BE2C (cell line): Measurements from ENCODE around the gene ZBED2.
A peak's percentile ranks its signal among the peaks of the same experiment; 100 is the strongest.

Experiments used
- DNase-seq: peaks from one replicate; pipeline ENCODE4 v3.0.0-alpha.2; 2020
- H3K27me3 ChIP-seq: fragments of 250-450 bp; sonication (Bioruptor Pico); 2 replicates; pipeline ENCODE4 v1.5.1; 2020; ENCODE audit warnings: mild to moderate bottlenecking
- H3K36me3 ChIP-seq: fragments of 250-450 bp; sonication (Bioruptor Pico); 2 replicates; pipeline ENCODE4 v1.5.1; 2020; ENCODE audit warnings: mild to moderate bottlenecking
- H3K4me1 ChIP-seq: fragments of 250-450 bp; sonication (Bioruptor Pico); 2 replicates; pipeline ENCODE4 v1.5.1; 2020
- H3K4me3 ChIP-seq: 2 replicates; pipeline ENCODE4 v1.5.1; 2011; ENCODE audit warnings: low read depth, low read length
- H3K9me3 ChIP-seq: fragments of 250-450 bp; sonication (Bioruptor Pico); 2 replicates; pipeline ENCODE4 v1.5.1; 2020
- TF ChIP-seq, protein P1 (sequence below): IDR thresholded peaks from 2 replicates; pipeline ENCODE4 v1.5.1; 2012; ENCODE audit warnings: mild to moderate bottlenecking, low read depth, low read length

ZBED2 gene

DNA sequence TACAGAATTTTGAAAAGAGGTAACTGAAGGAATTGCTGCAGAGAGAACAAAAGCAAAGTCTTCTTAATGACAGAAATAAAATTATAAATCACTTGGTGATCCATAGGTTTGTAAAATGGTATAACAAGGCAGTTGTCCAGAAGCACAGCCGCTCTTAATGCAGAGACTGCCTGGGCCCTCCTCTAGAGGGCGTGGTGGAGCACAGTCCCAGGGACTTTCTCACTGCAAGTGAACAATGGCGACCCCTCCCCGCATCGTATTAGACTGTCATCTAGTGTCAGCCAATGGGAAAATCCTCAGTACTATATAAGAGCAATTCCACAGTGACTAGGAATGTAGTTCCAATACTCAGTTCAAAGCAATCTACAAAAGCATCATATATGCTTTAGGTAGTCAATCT is 26.4 kb upstream of the ZBED2 start:
- peak; percentile 78 for DNase-seq
- Histone ChIP-seq H3K4me3 (no peak overlapping the region), H3K4me1 (no peaks in the 10 kb centered on the region), H3K27me3 (peaks cover 5% of the 10 kb centered on the region), H3K36me3 (no peaks in the 10 kb centered on the region), H3K9me3 (no peaks in the 10 kb centered on the region)
- TF ChIP-seq, protein P1, sequence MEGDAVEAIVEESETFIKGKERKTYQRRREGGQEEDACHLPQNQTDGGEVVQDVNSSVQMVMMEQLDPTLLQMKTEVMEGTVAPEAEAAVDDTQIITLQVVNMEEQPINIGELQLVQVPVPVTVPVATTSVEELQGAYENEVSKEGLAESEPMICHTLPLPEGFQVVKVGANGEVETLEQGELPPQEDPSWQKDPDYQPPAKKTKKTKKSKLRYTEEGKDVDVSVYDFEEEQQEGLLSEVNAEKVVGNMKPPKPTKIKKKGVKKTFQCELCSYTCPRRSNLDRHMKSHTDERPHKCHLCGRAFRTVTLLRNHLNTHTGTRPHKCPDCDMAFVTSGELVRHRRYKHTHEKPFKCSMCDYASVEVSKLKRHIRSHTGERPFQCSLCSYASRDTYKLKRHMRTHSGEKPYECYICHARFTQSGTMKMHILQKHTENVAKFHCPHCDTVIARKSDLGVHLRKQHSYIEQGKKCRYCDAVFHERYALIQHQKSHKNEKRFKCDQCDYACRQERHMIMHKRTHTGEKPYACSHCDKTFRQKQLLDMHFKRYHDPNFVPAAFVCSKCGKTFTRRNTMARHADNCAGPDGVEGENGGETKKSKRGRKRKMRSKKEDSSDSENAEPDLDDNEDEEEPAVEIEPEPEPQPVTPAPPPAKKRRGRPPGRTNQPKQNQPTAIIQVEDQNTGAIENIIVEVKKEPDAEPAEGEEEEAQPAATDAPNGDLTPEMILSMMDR: peak; percentile 82

DNA sequence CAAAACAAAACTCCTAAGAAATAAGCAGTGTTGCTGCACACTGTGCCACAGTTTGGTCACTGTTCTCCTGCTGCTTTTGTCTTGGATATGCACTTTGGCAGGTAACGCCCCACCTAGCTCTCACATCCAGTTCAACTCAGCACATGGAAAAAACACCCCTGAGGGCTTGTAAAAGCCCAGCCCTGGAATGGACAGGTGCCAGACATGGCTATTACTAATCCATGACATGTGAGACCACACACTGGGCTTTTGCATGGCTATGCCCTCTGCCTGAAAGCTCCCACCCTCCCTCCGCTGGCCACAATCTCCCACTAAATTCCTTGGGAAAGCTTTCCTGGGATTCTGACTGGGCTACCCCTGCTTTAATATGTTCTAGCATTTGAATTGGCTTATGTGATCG is 24.7 kb upstream of the ZBED2 start:
- Histone ChIP-seq H3K4me1 (no peaks in the 10 kb centered on the region), H3K27me3 (peaks cover 8% of the 10 kb centered on the region), H3K9me3 (no peaks in the 10 kb centered on the region), H3K36me3 (no peaks in the 10 kb centered on the region), H3K4me3 (no peak overlapping the region)
- no peak for DNase-seq
- TF ChIP-seq, protein P1: no peak

DNA sequence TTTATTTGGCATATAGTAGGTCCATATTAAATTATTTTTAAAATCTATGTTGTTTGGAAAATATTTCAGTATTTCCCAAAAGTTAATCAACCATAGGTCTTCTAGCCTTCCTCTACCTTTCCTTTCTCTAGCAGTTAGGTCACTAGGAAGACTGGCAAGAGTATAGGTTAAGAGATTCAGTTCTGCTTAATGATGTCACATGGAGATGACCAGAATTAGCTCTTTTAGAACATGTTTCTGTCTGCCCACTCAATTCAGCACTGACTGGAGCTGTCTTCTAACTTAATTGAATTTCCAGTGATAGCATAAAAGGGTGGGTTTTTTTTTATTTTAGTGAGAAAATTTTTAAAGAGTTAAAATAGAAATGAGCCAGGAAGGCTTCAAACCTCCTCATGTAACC is 23.8 kb upstream of the ZBED2 start:
- H3K9me3 ChIP-seq: no peaks in the 10 kb centered on the region
- H3K4me1 ChIP-seq: no peaks in the 10 kb centered on the region
- H3K36me3 ChIP-seq: no peaks in the 10 kb centered on the region
- TF ChIP-seq, protein P1: no peak
- H3K27me3 ChIP-seq: peaks cover 3% of the 10 kb centered on the region; the same call in 1 of the 2 replicates
- no peak for DNase-seq
- no peak overlapping the region for H3K4me3 ChIP-seq

DNA sequence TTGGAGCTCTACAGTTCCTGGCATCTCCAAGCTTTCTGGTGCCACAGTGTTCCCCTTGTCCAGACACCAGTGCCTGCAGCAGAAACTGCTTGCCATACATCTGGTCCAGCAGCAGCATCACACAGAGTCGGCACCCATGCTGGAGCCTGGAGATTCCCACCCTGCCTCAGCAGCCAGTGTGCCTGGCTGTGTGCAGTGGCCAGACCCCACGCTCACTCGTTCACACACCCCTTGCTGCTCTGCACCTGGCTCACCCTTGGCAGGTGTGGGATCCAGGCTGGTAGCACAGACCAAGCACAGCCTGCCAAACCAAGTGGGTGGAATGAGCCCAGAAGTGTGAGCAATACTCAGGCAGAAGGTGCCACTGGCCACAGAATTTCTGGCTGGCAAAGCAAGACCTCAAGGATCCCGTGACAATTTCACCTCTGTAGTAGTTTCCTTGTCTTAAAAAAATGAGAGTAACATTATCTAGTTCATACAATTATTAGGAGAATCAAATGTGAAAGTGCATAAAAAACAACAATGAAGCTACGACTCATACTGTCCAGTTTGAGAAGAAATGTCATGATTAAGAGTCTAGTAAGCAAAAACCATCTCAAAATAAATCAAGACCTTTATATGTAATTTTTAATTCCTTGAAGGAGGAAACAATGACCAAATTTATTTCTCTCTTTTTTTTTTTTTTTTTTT is 22.9 kb upstream of the ZBED2 start:
- no peak overlapping the region for H3K4me3 ChIP-seq
- TF ChIP-seq, protein P1: no peak
- no peaks in the 10 kb centered on the region for H3K9me3 ChIP-seq
- H3K4me1 ChIP-seq: no peaks in the 10 kb centered on the region
- no peak for DNase-seq
- H3K36me3 ChIP-seq: no peaks in the 10 kb centered on the region
- peaks cover 3% of the 10 kb centered on the region; the same call in 1 of the 2 replicates for H3K27me3 ChIP-seq

DNA sequence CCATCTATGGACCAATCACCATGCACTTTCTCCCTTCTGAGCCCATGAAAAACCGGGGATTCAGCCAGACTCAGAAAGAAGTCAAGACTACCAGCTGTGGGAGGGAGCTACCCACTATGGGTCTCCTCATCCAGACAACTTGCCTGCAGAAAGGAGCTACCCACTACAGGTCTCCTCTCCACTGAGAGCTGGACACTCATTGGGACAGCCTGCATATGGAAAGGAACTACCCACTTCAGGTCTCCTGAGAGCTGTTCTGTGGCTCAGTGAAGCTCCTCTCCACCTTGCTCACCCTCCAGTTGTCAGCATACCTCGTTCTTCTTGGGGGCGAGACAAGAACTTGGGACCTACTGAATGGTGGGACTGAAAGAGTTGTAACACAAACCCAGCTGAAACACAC is 22.3 kb upstream of the ZBED2 start:
- Histone ChIP-seq H3K4me3 (no peak overlapping the region), H3K36me3 (no peaks in the 10 kb centered on the region), H3K4me1 (no peaks in the 10 kb centered on the region), H3K9me3 (no peaks in the 10 kb centered on the region), H3K27me3 (peaks cover 3% of the 10 kb centered on the region; the same call in 1 of the 2 replicates)
- TF ChIP-seq, protein P1: no peak
- DNase-seq: no peak

DNA sequence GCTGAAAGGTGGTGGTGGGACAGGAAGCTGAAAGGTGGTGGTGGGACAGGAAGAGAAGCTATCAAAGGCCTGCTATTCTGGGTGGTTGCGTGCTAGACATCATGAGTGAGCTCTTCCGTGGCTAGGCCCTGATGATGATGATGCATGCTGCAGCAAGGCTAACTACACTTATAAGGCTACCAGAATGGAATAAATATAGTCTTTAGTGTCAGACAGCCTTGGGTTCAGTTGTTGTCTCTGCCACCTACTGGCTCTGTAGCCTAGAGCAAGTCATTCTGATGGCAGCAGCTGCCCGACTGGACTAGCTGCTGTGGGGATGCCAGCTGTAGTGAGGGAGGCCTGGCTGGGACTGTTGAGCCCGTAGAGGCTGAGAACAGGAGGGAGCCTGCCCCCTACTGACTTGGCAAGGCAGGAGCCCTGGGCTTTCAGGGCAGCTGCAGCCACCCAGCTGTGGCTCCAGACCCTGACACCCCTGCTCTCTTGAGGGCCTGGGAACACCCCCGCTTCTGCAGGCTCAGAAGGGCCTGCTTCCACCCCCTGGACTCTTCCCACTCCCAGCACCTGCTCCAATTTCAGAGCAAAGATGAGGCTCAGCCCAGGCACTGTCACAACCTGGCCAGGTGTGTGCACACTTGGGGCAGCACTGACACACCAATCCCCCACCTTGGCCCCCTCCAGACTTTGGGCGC is 21.4 kb upstream of the ZBED2 start:
- no peaks in the 10 kb centered on the region for H3K4me1 ChIP-seq
- no peaks in the 10 kb centered on the region; the same call in 1 of the 2 replicates for H3K9me3 ChIP-seq
- no peaks in the 10 kb centered on the region for H3K36me3 ChIP-seq
- peaks cover 3% of the 10 kb centered on the region; the same call in 1 of the 2 replicates for H3K27me3 ChIP-seq
- TF ChIP-seq, protein P1: no peak
- DNase-seq: peak; percentile 21
- no peak overlapping the region for H3K4me3 ChIP-seq
